BE2C (cell line): ENCODE results near the gene OR2T8.

ENCODE experiments used
- DNase-seq: peaks from one replicate; pipeline ENCODE4 v3.0.0-alpha.2; 2020
- H3K27me3 ChIP-seq: fragments of 250-450 bp; sonication (Bioruptor Pico); 2 replicates; pipeline ENCODE4 v1.5.1; 2020; ENCODE audit warnings: mild to moderate bottlenecking
- H3K36me3 ChIP-seq: fragments of 250-450 bp; sonication (Bioruptor Pico); 2 replicates; pipeline ENCODE4 v1.5.1; 2020; ENCODE audit warnings: mild to moderate bottlenecking
- H3K4me1 ChIP-seq: fragments of 250-450 bp; sonication (Bioruptor Pico); 2 replicates; pipeline ENCODE4 v1.5.1; 2020
- H3K4me3 ChIP-seq: 2 replicates; pipeline ENCODE4 v1.5.1; 2011; ENCODE audit warnings: low read depth, low read length
- H3K9me3 ChIP-seq: fragments of 250-450 bp; sonication (Bioruptor Pico); 2 replicates; pipeline ENCODE4 v1.5.1; 2020
- TF ChIP-seq, protein P1 (sequence below): IDR thresholded peaks from 2 replicates; pipeline ENCODE4 v1.5.1; 2012; ENCODE audit warnings: mild to moderate bottlenecking, low read depth, low read length

Gene OR2T8

GRCh38 chr1:247905181-247905580 is 14.9 kb upstream of the OR2T8 start:
- no peak for DNase-seq
- Histone ChIP-seq H3K4me3 (no peak overlapping the region), H3K4me1 (no peaks in the 10 kb centered on the region), H3K27me3 (no peaks in the 10 kb centered on the region), H3K36me3 (no peaks in the 10 kb centered on the region), H3K9me3 (no peaks in the 10 kb centered on the region)
- TF ChIP-seq, protein P1, sequence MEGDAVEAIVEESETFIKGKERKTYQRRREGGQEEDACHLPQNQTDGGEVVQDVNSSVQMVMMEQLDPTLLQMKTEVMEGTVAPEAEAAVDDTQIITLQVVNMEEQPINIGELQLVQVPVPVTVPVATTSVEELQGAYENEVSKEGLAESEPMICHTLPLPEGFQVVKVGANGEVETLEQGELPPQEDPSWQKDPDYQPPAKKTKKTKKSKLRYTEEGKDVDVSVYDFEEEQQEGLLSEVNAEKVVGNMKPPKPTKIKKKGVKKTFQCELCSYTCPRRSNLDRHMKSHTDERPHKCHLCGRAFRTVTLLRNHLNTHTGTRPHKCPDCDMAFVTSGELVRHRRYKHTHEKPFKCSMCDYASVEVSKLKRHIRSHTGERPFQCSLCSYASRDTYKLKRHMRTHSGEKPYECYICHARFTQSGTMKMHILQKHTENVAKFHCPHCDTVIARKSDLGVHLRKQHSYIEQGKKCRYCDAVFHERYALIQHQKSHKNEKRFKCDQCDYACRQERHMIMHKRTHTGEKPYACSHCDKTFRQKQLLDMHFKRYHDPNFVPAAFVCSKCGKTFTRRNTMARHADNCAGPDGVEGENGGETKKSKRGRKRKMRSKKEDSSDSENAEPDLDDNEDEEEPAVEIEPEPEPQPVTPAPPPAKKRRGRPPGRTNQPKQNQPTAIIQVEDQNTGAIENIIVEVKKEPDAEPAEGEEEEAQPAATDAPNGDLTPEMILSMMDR, result no peak

DNA sequence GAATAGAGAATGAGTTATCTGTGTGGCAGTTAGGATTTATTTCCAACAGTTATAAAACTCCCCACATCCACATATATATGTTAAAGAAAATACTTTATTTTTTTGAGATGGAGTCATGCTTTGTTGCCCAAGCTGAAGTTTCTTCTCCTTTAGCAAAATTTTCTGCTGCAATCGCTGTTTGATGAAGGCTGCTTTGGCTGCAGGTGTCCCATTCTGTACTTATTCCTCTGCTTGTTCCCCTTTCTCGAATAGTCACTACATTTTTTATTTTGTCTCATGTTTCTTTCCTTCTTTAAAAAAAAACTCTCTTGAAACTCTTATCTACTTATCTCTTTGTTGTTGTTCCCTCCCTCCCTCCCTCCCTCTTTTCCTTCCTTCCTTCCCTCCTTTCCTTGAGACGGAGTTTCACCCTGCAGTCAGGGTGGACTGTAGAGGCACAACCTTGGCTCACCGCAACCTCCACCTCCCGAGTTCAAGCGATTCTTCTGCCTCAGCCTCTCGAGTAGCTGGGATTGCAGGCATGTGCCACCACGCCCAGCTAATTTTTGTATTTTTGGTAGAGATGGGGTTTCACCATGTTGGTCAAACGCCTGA is 14.0 kb upstream of the OR2T8 start:
- H3K9me3 ChIP-seq, result no peaks in the 10 kb centered on the region
- no peak overlapping the region for H3K4me3 ChIP-seq
- H3K27me3 ChIP-seq, result no peaks in the 10 kb centered on the region
- TF ChIP-seq, protein P1, result no peak
- no peak for DNase-seq
- no peaks in the 10 kb centered on the region for H3K36me3 ChIP-seq
- no peaks in the 10 kb centered on the region for H3K4me1 ChIP-seq

- Histone ChIP-seq H3K9me3 (no peaks in the 10 kb centered on the region), H3K27me3 (no peaks in the 10 kb centered on the region), H3K36me3 (no peaks in the 10 kb centered on the region), H3K4me3 (no peak overlapping the region), H3K4me1 (no peaks in the 10 kb centered on the region)
- DNase-seq, result no peak
- TF ChIP-seq, protein P1, result no peak
These were observed 13.5 kb upstream of the OR2T8 start for GRCh38 chr1:247906504-247907047.

GRCh38 chr1:247908766-247909165 is 11.3 kb upstream of the OR2T8 start:
- TF ChIP-seq, protein P1, result no peak
- no peaks in the 10 kb centered on the region for H3K27me3 ChIP-seq
- no peaks in the 10 kb centered on the region for H3K36me3 ChIP-seq
- DNase-seq, result no peak
- H3K4me1 ChIP-seq, result no peaks in the 10 kb centered on the region
- no peaks in the 10 kb centered on the region for H3K9me3 ChIP-seq
- H3K4me3 ChIP-seq, result no peak overlapping the region

- no peak overlapping the region for H3K4me3 ChIP-seq
- TF ChIP-seq, protein P1, result no peak
These were observed 6.3 kb upstream of the OR2T8 start for GRCh38 chr1:247913786-247914185.

GRCh38 chr1:247914941-247915662 is 5.0 kb upstream of the OR2T8 start:
- no peaks in the 10 kb centered on the region for H3K4me1 ChIP-seq
- no peak for DNase-seq
- no peak overlapping the region for H3K4me3 ChIP-seq
- no peaks in the 10 kb centered on the region for H3K36me3 ChIP-seq
- no peaks in the 10 kb centered on the region for H3K9me3 ChIP-seq
- TF ChIP-seq, protein P1, result no peak
- H3K27me3 ChIP-seq, result no peaks in the 10 kb centered on the region

More at GRCh38 chr1:247913786-247914185, 6.3 kb upstream of the OR2T8 start:
- Histone ChIP-seq H3K27me3 (no peaks in the 10 kb centered on the region), H3K36me3 (no peaks in the 10 kb centered on the region), H3K9me3 (no peaks in the 10 kb centered on the region), H3K4me1 (no peaks in the 10 kb centered on the region)
- no peak for DNase-seq
